Kidney (tissue), 14 donors: ENCODE measurements around the gene WDR45B. TPM values are rescaled to one million over a fixed set of nuclear protein-coding genes. Genes with fewer than 3 reads are reported as not detected.
A peak's percentile ranks its signal among the peaks of the same experiment; 100 is the strongest.
"Not testable (repeated sequence)": the region's sequence is repeated elsewhere in the genome, so short reads cannot be mapped to it uniquely, and the experiment has no call there.

ENCODE experiments used
- DNase-seq, 5 donors: peaks; one replicate each; pipeline ENCODE4 v3.0.0-alpha.2; 2013 to 2020
- FAIRE-seq: peaks from 2 replicates; lab custom pipeline; 2012; peaks lifted over from hg19 to GRCh38; lab: Jason Lieb, UNC
- H3K27ac ChIP-seq, 2 donors: one replicate each; pipeline ENCODE4 v1.7.0; 2013; ENCODE audit warnings: low read depth in 2 of 2, low read length in 2 of 2, inconsistent platforms in 1 of 2
- H3K27me3 ChIP-seq: one replicate; pipeline ENCODE4 v1.7.1; 2013; ENCODE audit warnings: low read length, inconsistent platforms; ENCODE audit not compliant: control insufficient read depth, insufficient read depth
- H3K36me3 ChIP-seq, 3 donors: one replicate each; pipeline versions ENCODE4 v1.7.0 to v1.7.1; 2013; ENCODE audit warnings: low read length in 3 of 3, control low read depth in 1 of 3, inconsistent platforms in 1 of 3; ENCODE audit not compliant: insufficient read depth in 3 of 3, control insufficient read depth in 2 of 3
- H3K4me1 ChIP-seq, 3 donors: one replicate each; pipeline versions ENCODE4 v1.7.0 to v1.7.1; 2013; ENCODE audit warnings: low read length in 3 of 3, inconsistent platforms in 1 of 3, low read depth in 1 of 3; ENCODE audit not compliant: control insufficient read depth in 2 of 3, insufficient read depth in 2 of 3
- H3K4me3 ChIP-seq, 3 donors: one replicate each; pipeline versions ENCODE4 v1.7.0 to v1.8.1; 2013; ENCODE audit warnings: low read length in 3 of 3, control low read depth in 1 of 3, inconsistent platforms in 1 of 3
- H3K9ac ChIP-seq, 3 donors: one replicate each; pipeline versions ENCODE4 v1.7.0 to v1.7.1; 2013; ENCODE audit warnings: low read length in 3 of 3, control low read depth in 1 of 3, inconsistent platforms in 1 of 3
- H3K9me3 ChIP-seq, 3 donors: one replicate each; pipeline versions ENCODE4 v1.7.0 to v1.7.1; 2013; ENCODE audit warnings: low read length in 3 of 3, control low read depth in 1 of 3, inconsistent platforms in 1 of 3; ENCODE audit not compliant: control insufficient read depth in 2 of 3, insufficient read depth in 1 of 3
- CTCF ChIP-seq: IDR thresholded peaks from 3 replicates; pipeline ENCODE4 v1.5.1; 2012; ENCODE audit warnings: mild to moderate bottlenecking, moderate library complexity, borderline replicate concordance; ENCODE audit not compliant: insufficient read depth; ENCODE audit errors: extremely low read depth
- intact Hi-C: fragments of 100-400 bp; cut with DNase I; formaldehyde crosslinking; loops from one replicate; pipeline ENCODE4 v1.11.1; 2022
- polyA plus RNA-seq: library from polyadenylated mRNA; stranded (reverse); fragments of 350-450 nt; fragmentation: Illumina TruSeq; extraction: RNeasy Lipid Tissue Mini Kit (QIAGEN cat#74804); gene quantifications from one replicate; pipeline ENCODE4 v1.2.3, GENCODE V29; 2014; ENCODE audit warnings: low read depth, low replicate concordance; ENCODE audit not compliant: insufficient read depth
- total RNA-seq: library from RNA; stranded (reverse); fragmentation: NEBNext Ultra II Directional; extraction: Animal tissue kit (Norgen Biotek cat#: 25700); gene quantifications from one replicate; pipeline ENCODE4 v1.2.1, GENCODE V29; 2021
- donor health status: control.
- donor health status: control.
- donor health status: control.
- donor health status: control.
- donor health status: control.
- donor health status: DM: yes; HTN: yes; CAD: no.
- donor health status: Normal renal cell carcinoma (clear cell type).

Gene WDR45B
- total and polyA plus RNA-seq, 2 donors from 2014 or later = 64.7 to 65.4 TPM

- DNase-seq = no peak
- Histone ChIP-seq H3K27ac (no peak overlapping the region), H3K9ac (no peak overlapping the region), H3K4me3 (no peak overlapping the region), H3K36me3 (peaks cover 5 to 29% (median 20%) of the 10 kb centered on the region in 3 donors), H3K4me1 (peaks cover 0 to 2% (median 0%) of the 10 kb centered on the region in 3 donors), H3K27me3 (no peaks in the 10 kb centered on the region), H3K9me3 (peaks cover 0 to 3% (median 0%) of the 10 kb centered on the region in 3 donors)
- intact Hi-C loops = loop anchor here (10.0 kb wide), 1 partner anchor 99 kb away; the partner anchor contains the start of gene TBCD
- FAIRE-seq = no peak
- TF ChIP-seq CTCF = no peak
Measured at GRCh38 chr17:82655523-82655922, 7.3 kb upstream of the WDR45B start.

- TF ChIP-seq CTCF = no peak
- Histone ChIP-seq H3K9me3 (peaks cover 0 to 2% (median 0%) of the 10 kb centered on the region in 3 donors), H3K9ac (no peak overlapping the region), H3K4me3 (no peak overlapping the region), H3K4me1 (peaks cover 0 to 1% (median 0%) of the 10 kb centered on the region in 3 donors), H3K36me3 (peaks cover 2 to 24% (median 16%) of the 10 kb centered on the region in 3 donors), H3K27ac (peak overlapping the region in 1 of 2 donors; percentile 32), H3K27me3 (no peaks in the 10 kb centered on the region)
- DNase-seq = no peak
- no peak for FAIRE-seq
- intact Hi-C loops = loop anchor here (10.0 kb wide), 1 partner anchor 100 kb away; the partner anchor contains the start of gene TBCD
Measured at GRCh38 chr17:82655038-82655479, 6.8 kb upstream of the WDR45B start.

- H3K4me1 ChIP-seq, DNase-seq, H3K9ac ChIP-seq, H3K27me3 ChIP-seq, H3K9me3 ChIP-seq, FAIRE-seq, H3K4me3 ChIP-seq: not testable (repeated sequence)
- Histone ChIP-seq H3K36me3 (peaks cover 0 to 20% (median 11%) of the 10 kb centered on the region in 3 donors), H3K27ac (peak overlapping the region in 1 of 2 donors; percentile 32)
- intact Hi-C loops = loop anchor here (10.0 kb wide), 1 partner anchor 100 kb away; the partner anchor contains the start of gene TBCD
Measured at GRCh38 chr17:82654611-82655010, 6.4 kb upstream of the WDR45B start.

- H3K27me3 ChIP-seq = no peaks in the 10 kb centered on the region
- H3K36me3 ChIP-seq = peaks cover 0 to 13% (median 4%) of the 10 kb centered on the region in 3 donors
- no peak for TF ChIP-seq CTCF
- H3K4me1 ChIP-seq = peaks cover 0 to 2% (median 0%) of the 10 kb centered on the region in 3 donors
- FAIRE-seq = no peak
- H3K27ac ChIP-seq = no peak overlapping the region
- intact Hi-C loops = loop anchor here (10.0 kb wide), 1 partner anchor 101 kb away; the partner anchor contains the start of gene TBCD
- peak in 1 of 5 donors; percentile 63 for DNase-seq
- no peaks in the 10 kb centered on the region for H3K9me3 ChIP-seq
- no peak overlapping the region for H3K4me3 ChIP-seq
- no peak overlapping the region for H3K9ac ChIP-seq
Measured at GRCh38 chr17:82653651-82654528, 5.6 kb upstream of the WDR45B start.
